Heart left ventricle (tissue), 13 donors: ENCODE results near the gene TBCK.

Experiments
- CTCF ChIP-seq, 12 donors: fragments of 200-600 bp; sonication (generic) in 4 of 12; IDR thresholded peaks; one replicate each; pipeline versions ENCODE4 v1.5.0 to v1.8.0; 2018 to 2022; ENCODE audit warnings: antibody characterized with exemption in 12 of 12, mild to moderate bottlenecking in 5 of 12
- POLR2A ChIP-seq, 2 donors: fragments of 450-650 bp; IDR thresholded peaks; one replicate each; pipeline ENCODE4 v1.6.1; 2017; ENCODE audit warnings: antibody characterized with exemption in 2 of 2, mild to moderate bottlenecking in 2 of 2, moderate library complexity in 2 of 2
- donor health status: ischemic (EF 13 %, LVEDD 7.1; RV severe dilation, severe dysfunction).
- donor health status: DM: no; HTN: yes; CAD: no.
- donor health status: DM: no; HTN: no; CAD: no.
- donor health status: ischemic (EF 25% LVEDD 6.9; RV normal size, moderate dysfunction).
- donor health status: ischemic (EF 25% LVEDD 5.7; RV mildly dilated, moderate dysfunction).
- donor health status: ischemic (EF 35%, LVEDD 5.7; RV mildly dilated, moderate dysfunction).
- donor health status: nonischemic (EF 11% LVEDD 7.7; RV severe dilation, severe dysfunction).
- donor health status: DM: yes; HTN: yes; CAD: no.
- donor health status: PGD.
- donor health status: ischemic (EF 29% LVEDD 5.4; RV normal size, mild dysfunction).
- donor health status: nonischemic (EF 23%, LVEDD 6.1; RV moderate dilation, normal function).

DNA sequence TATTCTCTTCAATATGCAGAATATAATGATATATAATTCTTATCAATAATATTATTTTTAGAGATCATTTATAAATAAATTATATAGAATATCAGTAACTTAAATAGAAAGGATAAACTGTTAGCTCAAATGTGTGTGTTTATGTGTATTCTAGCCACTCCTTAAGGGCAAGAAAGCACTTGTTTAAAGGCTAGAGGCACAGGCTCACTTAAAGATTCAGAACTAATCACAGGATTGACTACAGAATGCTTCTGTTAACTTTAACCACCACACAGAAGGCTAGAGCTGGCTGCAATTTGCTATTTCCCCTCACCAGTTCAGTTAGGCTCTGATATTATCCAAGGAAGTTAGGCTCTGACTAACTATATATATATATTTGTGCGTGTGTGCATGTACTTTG, 69.6 kb downstream of the TBCK start:
- TF ChIP-seq CTCF (IDR thresholded peaks at IDR 0.05) (no peak), POLR2A (IDR thresholded peaks at IDR 0.05) (no peak)
